HepG2 (cell line): ENCODE results near the gene PRSS22. TPM values are rescaled to one million over a fixed set of nuclear protein-coding genes. Genes with fewer than 3 reads are reported as not detected.

Experiments used
- EHMT2 ChIP-seq: fragments of 200-600 bp; sonication (generic); IDR thresholded peaks from 2 replicates; pipeline ENCODE4 v1.7.0; 2017; ENCODE audit warnings: antibody characterized with exemption, low read depth, low read length, borderline replicate concordance
- HBP1 ChIP-seq: IDR thresholded peaks from 2 replicates; pipeline ENCODE4 v1.6.1; 2016; ENCODE audit warnings: low read depth, control low read depth
- HIVEP1 ChIP-seq: sonication (generic); formaldehyde crosslinking; IDR thresholded peaks from 2 replicates; pipeline ENCODE4 v1.4.0; 2020; ENCODE audit warnings: mild to moderate bottlenecking, missing genetic modification reagents
- KLF16 ChIP-seq, 2 experiments: sonication (generic) in 1 of 2; formaldehyde crosslinking in 1 of 2; IDR thresholded peaks; 2 replicates each; pipeline versions ENCODE4 v1.6.1 to v1.8.0; 2016 to 2023; ENCODE audit warnings: missing genetic modification reagents in 2 of 2, missing compliant biosample characterization in 1 of 2
- LCORL ChIP-seq, 2 experiments: fragments of 450-650 bp in 1 of 2; sonication (generic) in 1 of 2; formaldehyde crosslinking in 1 of 2; IDR thresholded peaks; 2 replicates each; pipeline versions ENCODE4 v1.5.0 to v1.6.1; 2017 to 2020; ENCODE audit warnings: antibody characterized with exemption in 1 of 2, missing genetic modification reagents in 1 of 2
- NFKBIZ ChIP-seq: IDR thresholded peaks from 2 replicates; pipeline ENCODE4 v1.6.1; 2018; ENCODE audit warnings: missing genetic modification reagents, missing compliant biosample characterization
- POGZ ChIP-seq: sonication (generic); formaldehyde crosslinking; IDR thresholded peaks from 2 replicates; pipeline ENCODE4 v1.4.0; 2020; ENCODE audit warnings: mild to moderate bottlenecking, missing genetic modification reagents
- POLR2G ChIP-seq: fragments of 200-400 bp; formaldehyde crosslinking; IDR thresholded peaks from 2 replicates; pipeline ENCODE4 v1.6.1; 2018; ENCODE audit warnings: mild to moderate bottlenecking, low read depth, low read length, moderate library complexity
- REXO4 ChIP-seq: sonication (generic); formaldehyde crosslinking; IDR thresholded peaks from 2 replicates; pipeline ENCODE4 v1.8.0; 2022; ENCODE audit warnings: missing genetic modification reagents, mild to moderate bottlenecking, borderline replicate concordance
- ZBTB40 ChIP-seq, 2 experiments: fragments of 450-650 bp in 1 of 2; sonication (generic) in 1 of 2; formaldehyde crosslinking in 1 of 2; IDR thresholded peaks; 2 replicates each; pipeline versions ENCODE4 v1.6.1 to v1.8.0; 2016 to 2022; ENCODE audit warnings: antibody characterized with exemption in 1 of 2, mild to moderate bottlenecking in 1 of 2, missing genetic modification reagents in 1 of 2
- ZNF674 ChIP-seq: sonication (generic); formaldehyde crosslinking; IDR thresholded peaks from 2 replicates; pipeline ENCODE4 v1.5.0; 2020; ENCODE audit warnings: low read depth, mild to moderate bottlenecking, missing genetic modification reagents
- polyA plus RNA-seq, 8 experiments: library from polyadenylated mRNA; depleted of rRNA in 3 of 8; stranded (reverse) in 7 of 8; unstranded in 1 of 8; fragments of >200 nt; fragmentation: Illumina TruSeq in 4 of 8; extraction: Trizol in 4 of 8; gene quantifications; 2 replicates each; pipeline versions ENCODE4 v1.2.1 to v1.2.3, GENCODE V29; 2011 to 2016; ENCODE audit warnings: low read depth in 4 of 8, missing spikeins in 1 of 8, mixed read lengths in 1 of 8; ENCODE audit not compliant: insufficient read depth in 1 of 8
- total RNA-seq, 5 experiments: library from RNA; depleted of rRNA; stranded (reverse); fragments of >200 nt; fragmentation: Illumina TruSeq; extraction: Trizol; gene quantifications; 2 replicates each; pipeline ENCODE4 v1.2.3, GENCODE V29; 2016; ENCODE audit warnings: low read depth in 1 of 5

PRSS22 gene
- total and polyA plus RNA-seq, 2 of the 13 experiments (the other 11 are each of a cell fraction or from before 2014, with no cell fraction given) = 0.24 to 0.32 TPM

- peak in 1 of 2 experiments; percentile 88; a peak in 2 of 4 replicates for TF ChIP-seq KLF16 (CRISPR knock-in tag; IDR thresholded peaks at IDR 0.05)
- no peak for TF ChIP-seq REXO4 (CRISPR knock-in tag)
- TF ChIP-seq HIVEP1 = peak; percentile 80; the same call in 1 of the 2 replicates
- no peak for TF ChIP-seq LCORL (IDR thresholded peaks at IDR 0.05)
- TF ChIP-seq LCORL (CRISPR knock-in tag; IDR thresholded peaks at IDR 0.05) = peak; percentile 74; the same call in 1 of the 2 replicates
- no peak for TF ChIP-seq ZNF674 (CRISPR knock-in tag)
- 0 out of 2 replicates have a peak, but pooled peaks have one; percentile 32 for TF ChIP-seq NFKBIZ
- peak; percentile 81 for TF ChIP-seq POGZ (CRISPR knock-in tag)
- TF ChIP-seq HBP1 (CRISPR knock-in tag) = peak; percentile 52; the same call in 1 of the 2 replicates
- peak; percentile 95 for TF ChIP-seq POLR2G
- TF ChIP-seq EHMT2 = peak; percentile 65
- peak; percentile 36; the same call in 1 of the 2 replicates for TF ChIP-seq ZBTB40 (IDR thresholded peaks at IDR 0.05)
- TF ChIP-seq ZBTB40 (CRISPR knock-in tag; IDR thresholded peaks at IDR 0.05) = peak; percentile 84
Observed at GRCh38 chr16:2867987-2868789, 10.2 kb upstream of the PRSS22 start (continued).
